Stimulated activated CD4-positive, alpha-beta T cell treated with anti-CD3 and anti-CD28 coated beads, Interleukin-15, amount 100 ng/mL, for 1 hour (primary cell): ENCODE data around the gene SETBP1.

Source experiments
- DNase-seq, 2 donors: peaks; one replicate each; pipeline ENCODE4 v3.0.0-alpha.2; 2020; ENCODE audit warnings: low read depth in 1 of 2, low spot score in 1 of 2

The SETBP1 gene

DNA sequence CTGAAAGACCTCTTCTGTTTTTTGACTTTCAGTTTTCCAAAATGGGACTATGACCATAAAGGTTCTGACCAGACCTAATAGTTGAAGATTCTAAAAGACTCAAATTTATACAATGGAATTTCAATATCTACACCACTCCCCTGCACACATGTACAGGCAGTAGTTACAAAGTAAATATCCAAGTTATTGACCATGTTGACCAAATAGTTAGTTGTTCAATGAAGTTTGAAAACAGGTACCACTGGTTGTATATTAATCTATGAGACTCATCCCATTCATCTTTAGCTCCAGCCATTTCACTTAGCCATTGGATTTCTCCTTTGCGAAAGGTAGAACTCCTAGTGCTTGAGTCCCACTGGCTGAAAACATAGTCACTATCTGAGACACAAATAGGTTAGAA, 277.4 kb downstream of the SETBP1 start:
- no peak for DNase-seq

DNA sequence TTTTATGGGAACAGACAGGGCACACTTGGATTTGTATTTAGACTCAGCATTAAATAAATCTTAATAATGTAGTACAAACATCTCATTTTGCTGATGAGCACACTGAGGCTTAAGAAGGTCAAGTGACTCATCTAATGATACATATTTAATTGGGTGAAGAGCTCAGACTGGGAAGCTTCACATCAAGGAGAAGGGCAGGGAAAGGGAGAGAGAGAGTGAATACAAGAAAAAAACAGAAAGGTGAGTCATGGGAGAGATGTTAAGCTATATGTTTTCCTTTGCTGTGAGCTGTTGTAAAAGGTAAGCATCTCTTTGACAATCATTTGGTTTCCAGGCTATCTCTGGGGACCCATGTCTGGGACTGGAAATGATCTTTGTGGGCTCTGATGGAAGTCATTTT, 277.8 kb downstream of the SETBP1 start:
- DNase-seq: no peak

DNA sequence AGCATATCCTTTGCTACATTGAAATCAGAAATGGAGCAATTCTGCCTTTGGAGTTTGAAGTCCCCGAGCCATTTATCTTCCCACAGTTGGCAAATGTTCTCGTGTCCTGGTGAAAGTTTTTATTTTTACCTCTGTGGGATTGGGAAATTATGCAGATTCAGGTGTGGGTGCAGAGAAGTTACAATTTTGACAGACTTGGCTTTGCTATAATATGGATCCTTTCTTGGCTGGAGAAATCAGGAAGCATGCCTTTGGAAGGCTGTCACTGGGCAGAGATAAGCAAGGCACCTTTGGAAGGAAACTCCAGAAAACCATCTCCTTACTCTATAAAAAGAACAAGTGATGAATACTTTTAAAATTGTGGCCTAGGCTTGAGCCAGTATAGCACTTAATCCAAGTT, 278.3 kb downstream of the SETBP1 start:
- no peak for DNase-seq

DNA sequence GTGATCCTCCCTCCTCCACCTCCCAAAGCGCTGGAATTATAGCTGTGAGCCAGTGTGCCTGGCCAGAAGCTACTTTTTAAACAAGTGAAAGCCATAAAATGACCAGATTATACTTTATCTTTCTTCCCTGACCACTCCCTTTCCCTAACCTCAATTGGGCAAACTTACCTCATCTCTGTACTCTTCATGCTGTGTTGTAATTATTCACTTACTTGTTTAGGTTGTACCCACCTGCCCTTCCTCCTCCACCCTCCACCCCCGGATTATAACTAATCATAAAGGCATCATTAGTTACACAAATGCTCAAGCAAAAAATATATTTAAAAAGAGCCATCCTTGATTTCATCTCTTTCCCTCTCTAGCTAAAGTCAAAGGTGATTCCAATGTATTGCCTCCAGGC, 279.9 kb downstream of the SETBP1 start:
- no peak for DNase-seq

DNA sequence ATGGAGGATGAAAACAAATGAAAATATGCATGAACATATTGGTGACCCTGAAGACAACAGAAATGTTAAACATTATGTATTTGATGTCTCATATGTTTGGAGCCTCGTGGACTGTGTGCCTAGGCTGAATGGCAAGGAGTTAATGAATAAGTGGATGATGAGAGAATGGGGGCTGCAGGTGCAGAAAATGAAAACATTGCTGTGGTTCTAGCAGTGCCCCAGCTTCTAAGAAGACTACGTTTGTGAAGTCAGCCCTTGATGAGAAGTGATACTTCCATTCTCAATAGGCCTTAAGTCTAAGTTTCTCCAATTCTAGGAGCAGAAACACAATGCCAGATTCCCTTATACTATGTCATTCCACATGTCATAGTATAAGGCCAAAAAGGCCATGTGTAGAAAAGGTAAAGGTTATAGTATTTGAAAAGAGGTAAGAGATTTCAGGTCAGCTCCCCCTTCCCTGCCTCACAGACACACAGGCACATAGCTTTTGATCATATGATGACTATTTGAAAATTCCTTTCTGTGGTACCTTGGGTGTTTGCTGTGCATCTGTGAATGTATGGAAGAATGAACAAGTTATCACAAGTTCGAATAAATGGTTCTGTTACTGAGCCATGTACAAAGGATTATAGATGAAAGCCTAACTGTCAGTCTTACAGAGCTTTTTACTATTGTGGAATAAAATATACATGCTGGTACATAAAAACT, 280.8 kb downstream of the SETBP1 start:
- no peak for DNase-seq

DNA sequence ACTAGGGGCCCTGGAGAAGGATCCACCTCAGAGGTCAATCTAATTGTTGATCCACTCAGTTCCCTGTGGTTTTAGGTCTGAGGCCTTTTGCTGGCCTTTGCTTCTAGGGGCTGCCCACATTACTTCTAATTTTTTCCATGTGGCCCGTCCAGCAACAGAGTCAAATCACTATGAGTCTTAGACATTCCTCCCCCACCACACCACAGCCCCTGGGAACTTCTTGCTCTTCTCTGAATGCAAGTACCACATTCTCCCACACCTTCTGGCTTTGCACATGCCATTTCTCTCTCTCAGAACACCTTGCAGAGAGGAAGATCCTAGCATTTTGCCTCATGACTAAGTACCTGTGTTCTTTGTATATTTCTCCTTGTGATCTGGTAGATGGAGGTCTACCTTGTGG, 286.9 kb downstream of the SETBP1 start:
- DNase-seq: no peak

DNA sequence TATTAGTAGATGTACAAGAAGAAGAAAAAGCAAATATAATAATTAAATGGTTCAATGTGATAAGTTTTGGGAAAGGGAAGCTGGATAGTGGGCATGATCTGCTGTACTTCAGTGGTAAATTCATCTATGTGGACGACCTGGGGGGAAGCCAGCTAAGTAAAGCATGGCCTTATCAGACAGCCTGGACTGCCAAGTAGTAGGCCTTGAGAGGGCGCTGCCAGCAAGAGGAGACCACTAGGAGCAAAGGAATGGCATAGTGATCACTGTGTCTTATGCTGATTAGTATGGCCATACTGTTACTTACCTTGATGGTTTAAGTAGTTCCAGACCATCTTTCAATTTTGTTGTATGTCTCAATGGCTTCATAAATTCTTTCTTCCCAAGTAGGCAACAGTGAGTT, 287.6 kb downstream of the SETBP1 start:
- no peak for DNase-seq

DNA sequence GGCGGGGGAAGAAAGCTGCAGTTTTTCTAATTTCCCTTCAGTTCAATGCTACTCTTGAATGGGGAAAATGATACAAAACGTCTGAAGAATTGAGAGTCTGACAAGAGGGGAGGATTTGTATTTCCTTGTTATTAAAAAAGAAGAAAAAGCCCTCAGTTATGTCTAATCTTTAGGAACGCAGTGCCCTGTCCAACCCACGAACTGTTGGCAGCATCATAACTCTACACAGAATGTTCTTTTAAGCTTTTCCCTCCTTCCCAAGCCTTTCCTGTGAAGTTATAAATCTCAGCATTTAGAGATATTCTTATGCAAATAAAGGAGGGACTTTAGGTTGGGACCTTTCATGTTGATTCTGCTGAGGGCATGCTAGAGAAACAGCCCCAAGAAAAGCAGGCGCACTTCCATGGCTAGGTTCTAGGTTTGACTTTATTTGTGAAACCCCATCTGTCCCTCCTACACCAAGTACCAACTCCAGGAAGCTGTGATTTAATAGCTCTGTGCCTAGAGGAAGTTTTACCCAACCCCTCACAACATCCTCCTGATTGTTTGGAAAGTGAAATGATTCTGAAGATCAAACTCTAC, 288.6 kb downstream of the SETBP1 start:
- no peak for DNase-seq

DNA sequence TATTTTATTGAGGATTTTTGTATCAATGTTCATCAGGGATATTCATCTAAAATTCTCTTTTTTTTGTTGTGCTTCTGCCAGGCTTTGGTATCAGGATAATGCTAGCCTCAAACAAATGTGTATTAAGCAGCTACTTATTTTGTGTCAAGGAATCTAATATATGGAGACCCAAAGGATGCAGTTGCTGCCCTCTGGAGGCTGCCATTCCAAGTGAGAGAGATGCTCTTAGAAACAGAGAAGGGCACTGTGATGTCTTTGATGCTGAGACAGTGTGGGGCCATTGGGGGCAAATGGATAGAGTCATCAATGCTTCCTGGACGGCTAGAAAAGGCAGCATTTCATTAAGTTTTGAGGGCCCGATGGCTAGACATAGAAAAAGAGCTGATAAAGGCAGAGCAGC, 292.6 kb downstream of the SETBP1 start:
- no peak for DNase-seq

DNA sequence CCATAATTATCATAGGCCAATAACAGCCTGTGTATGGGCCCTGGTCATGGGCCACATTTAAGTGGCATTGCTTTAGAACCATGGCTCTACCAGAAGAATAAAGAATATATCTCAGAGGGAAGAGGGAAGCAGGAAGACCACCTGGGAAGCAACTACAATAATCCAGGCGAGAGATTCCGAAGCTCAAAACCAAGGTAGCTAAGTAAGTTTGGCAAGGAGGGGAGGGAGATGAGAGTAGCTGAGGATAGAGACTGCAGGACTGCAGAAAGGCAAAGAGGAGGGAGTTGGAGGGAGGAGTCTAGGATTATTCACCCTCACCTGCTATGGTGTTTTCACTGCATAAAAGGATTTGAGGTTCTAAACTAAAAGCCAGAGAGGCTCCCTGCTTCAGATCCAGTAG, 293.5 kb downstream of the SETBP1 start:
- DNase-seq: no peak

DNA sequence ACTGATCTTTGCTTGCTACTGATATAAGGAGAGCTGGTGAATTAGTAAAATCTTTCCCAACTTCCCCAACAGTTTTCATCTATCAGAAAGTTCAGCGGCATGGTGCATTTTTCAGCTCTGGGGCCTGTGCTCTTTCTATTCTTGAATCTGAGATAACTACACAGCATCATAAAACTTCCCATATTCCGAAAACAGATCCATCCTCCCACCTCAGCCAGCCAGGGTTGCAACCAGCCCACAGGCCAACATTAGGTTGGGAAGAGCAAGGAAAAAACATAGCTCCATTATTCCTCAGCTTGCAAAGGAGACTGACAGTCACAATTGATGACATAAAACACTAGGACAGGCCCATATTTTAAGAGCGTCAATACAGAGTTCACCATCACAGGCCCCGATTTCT, 297.2 kb downstream of the SETBP1 start:
- no peak for DNase-seq

DNA sequence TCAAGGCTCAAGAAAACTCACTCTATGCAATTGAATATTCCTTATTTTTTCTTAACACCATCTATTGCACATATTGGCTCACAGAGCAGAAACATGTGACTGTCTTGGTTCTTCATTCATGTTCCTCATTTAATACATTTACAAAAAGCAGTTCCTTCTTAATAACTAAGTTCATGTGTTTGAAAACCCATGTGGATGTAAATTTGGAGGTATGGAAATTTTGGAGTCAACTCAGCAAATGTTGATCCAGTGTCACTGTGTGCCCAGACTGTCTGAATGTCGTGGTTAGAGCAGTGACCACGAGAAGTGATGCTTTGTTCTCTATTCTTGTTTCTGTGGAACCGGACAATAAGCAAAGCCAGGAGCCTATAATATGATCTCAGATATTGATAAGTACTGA, 299.1 kb downstream of the SETBP1 start:
- DNase-seq: no peak

DNA sequence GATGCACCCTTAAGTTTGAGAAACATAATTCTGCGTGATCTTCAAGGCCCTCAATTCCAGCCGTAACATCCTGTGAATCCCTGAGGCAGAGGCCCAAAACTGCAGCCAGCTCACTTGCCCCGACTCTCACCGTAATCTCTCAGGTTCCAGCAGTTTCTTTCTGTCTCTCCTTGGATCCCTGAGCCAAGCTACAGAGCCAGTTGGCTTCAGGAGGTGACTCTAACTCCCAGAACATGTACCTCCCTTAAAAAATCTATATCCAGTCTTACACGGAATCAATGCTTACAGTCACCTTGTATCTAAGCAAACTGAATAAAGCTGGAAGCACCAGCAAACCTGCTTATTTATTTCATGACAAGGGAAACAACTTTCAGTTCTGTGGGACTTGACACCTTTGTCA, 300.4 kb downstream of the SETBP1 start:
- DNase-seq: no peak

DNA sequence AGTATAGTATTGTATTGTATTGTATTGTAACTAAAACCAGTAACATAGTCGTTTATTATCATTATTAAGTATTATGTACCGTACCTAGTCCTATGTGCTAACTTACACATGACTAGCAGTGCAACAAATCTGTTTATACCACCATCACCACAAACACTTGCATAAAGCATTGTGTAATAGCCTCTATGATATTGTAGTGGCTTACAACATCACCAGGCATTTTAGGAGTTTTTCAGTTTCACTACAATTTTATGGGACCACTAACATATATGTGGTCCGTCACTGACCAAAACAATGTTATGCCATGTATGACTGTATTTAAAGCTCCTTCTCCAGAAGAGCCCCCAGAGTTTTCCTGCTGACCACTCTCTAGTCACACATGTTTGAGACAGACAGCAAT, 306.2 kb downstream of the SETBP1 start:
- no peak for DNase-seq

DNA sequence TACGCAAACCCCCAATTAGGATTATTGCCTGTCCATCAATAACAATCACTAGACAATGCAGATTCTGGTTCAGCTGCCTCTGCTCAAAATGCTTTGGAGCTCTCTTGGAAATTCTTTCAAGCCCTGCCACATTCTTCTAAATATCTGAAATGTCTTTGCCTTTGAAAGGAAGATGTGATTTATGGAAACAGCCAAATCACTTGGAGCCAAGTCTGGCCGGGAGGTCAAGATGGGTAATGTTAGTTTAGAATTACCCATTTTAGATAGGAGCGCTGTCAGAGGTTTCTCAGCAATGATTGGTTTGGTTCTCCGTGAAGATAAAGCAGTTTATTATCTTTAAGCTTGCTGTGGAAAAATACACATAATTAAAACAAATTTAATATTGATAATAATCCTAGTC, 306.7 kb downstream of the SETBP1 start:
- no peak for DNase-seq

DNA sequence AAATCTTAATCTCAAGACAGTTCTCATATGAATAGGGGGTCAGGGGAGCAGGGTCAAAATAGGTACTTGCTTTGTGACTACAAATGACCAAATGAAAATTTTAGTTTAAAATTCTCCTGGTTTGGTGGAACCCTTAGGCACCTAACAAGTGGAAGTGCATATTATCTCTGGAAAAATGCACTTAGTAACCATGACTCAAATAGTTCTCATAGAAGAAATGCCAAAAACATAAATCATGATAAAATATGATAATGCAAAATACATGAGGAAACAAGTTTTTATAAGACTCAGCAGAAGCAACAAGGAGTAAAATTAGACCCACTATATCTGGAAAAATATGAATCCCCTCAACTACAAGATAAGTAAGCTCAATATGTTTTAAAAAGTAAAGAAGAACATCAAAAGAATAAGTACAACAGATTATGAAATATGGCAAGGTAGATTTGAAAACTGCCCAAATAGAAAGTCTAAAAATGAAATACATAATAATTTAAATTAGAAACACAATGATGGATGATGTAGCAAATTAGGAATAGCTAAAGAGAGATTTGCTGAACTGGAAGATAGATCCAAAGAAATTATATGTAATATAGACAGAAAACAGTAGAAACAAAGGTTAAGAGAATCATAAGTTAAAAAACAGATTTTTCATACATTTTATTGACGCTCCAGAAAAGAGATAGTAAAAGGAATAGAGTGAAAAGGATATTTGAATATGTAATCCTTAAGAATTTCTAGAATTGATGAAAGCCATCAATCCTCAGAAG, 308.3 kb downstream of the SETBP1 start:
- no peak for DNase-seq

DNA sequence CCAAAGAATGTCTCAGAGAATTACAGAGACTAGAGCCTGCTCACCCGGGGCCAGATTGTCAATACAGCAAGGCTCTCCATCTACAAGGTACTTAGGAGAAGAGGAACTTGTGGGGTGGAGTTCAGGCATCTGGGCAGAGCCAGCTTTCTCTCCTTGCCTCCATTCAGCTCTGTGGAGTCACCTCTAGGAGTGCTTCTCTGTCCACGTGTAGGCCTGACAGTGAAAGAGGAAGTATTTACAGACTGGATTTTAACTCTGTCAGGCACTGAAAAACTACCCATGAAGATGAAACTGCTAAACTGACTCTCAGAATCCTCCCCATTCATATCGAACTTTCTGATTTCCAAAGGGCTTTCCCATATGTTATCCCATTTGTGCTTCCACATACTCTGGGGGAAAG, 315.6 kb downstream of the SETBP1 start:
- no peak for DNase-seq

DNA sequence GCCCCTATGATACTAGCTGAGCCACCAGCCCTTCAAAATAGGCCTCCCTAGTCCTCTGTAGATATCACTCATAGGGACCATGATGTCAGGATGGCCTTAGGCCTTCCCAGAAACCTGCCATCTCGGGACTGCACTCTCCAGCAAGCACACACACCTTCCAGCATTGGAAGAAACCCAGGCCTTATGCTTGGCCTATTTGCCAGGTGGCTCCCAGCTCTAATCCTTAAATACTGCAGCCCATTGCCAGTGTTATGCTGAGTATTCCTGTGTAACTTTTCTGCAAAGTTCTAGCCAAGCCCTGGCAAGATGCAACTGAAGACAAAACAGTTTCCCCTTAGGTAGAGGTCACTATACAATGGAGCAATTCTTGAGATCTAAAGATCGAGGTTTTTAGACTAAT, 316.5 kb downstream of the SETBP1 start:
- DNase-seq: no peak

DNA sequence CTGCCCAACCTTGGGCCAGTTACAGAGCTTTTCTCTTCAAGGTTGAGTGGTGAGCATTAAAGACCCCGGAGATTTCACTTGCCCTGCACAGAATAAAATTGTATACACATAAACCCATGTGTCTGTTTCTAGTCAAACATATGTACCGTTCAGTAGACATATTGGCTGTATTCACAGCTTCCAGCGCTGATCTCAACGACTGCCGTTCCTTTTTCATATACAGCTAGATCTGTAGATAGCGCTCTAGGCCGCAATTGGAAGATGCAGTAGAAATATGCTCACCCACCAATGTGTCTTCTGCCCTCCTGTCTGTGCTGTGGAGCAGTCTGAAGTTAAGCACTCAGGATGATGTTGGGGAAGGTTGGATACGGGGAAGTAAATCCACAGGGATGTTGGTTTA, 317.7 kb downstream of the SETBP1 start:
- DNase-seq: no peak

DNA sequence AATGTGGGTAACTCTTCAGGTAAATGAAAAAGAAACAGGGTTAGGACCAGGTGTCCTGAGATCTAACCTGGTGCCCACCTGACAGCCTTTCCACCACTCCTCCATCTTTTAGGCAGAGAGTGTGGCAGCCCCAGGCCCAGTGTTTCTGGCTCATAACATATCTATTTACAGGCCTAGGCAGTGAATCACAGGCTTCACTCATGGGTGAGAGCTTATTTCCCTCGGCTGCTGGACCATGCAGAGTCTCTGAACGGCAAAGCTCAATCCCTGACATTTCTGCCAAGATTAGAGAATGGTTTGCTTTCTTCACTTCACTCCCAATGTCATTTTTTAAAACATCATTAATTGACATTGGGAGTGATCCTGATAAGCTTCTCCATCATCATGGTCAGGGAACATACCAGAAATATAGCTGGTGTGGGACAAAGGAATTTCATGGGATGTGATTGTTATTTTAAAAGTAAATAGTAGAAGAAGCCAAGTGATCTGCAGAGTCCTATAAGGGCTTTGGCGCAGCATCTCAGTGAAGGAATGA, 323.9 kb downstream of the SETBP1 start:
- no peak for DNase-seq

DNA sequence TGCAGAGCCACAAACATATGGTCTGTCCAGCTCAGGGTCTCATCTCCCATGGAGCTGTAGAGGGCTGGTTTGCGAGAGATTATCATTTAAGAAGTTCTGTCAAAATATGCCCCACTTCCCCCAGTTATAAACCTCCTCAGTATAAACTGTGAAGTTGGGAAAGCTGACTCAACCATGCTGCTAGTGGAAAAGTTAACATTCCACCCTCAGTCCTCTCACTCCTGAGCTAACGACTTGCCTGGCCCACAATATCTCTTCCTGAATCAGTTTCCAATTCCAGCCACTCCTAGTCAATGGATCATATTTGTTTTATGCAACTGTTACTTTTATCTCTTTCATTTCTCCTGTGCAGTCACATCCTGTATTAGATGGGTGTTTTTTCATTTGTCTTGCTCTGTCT, 326.2 kb downstream of the SETBP1 start:
- DNase-seq: no peak

DNA sequence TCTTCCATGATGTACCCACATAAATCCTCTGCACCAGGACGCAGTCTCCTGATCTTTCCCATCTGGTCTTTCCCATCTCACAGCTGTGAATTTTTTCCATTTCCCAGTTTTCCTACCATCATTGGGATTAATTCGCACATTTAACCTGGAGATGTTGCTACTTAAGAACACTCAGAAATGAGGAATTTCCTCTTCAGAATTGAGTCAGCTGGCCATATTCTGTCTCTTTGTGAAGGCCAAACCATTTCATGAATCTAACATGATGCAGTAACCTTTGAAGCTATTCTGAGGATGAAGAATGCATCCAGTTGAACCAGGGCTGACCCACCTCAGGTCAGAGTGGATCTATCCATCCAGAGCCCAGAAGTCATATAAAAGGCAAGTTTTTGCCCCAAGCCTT, 326.8 kb downstream of the SETBP1 start:
- no peak for DNase-seq
